ENCODE results near the gene FBXO46.
A peak's percentile ranks its signal among the peaks of the same experiment; 100 is the strongest.
"Not testable (repeated sequence)": the region's sequence is repeated elsewhere in the genome, so short reads cannot be mapped to it uniquely, and the experiment has no call there.

The FBXO46 gene

GRCh38 chr19:45685045-45685444 is 45.7 kb downstream of the FBXO46 start:
- not testable (repeated sequence) for DNase-seq

- DNase-seq, result no peak
Observed at GRCh38 chr19:45682908-45683307, 47.8 kb downstream of the FBXO46 start.

- DNase-seq, result no peak
Observed at GRCh38 chr19:45682117-45682516, 48.6 kb downstream of the FBXO46 start.

- peak; percentile 91 for DNase-seq
Observed at GRCh38 chr19:45681391-45682015, 49.2 kb downstream of the FBXO46 start.

- DNase-seq, result peak; percentile 55
Observed at GRCh38 chr19:45677351-45678230, 53.1 kb downstream of the FBXO46 start.

- peak; percentile 42 for DNase-seq
Observed at GRCh38 chr19:45676851-45677263, 53.8 kb downstream of the FBXO46 start.

- DNase-seq, result no peak
Observed at GRCh38 chr19:45674946-45675345, 55.8 kb downstream of the FBXO46 start.

GRCh38 chr19:45670670-45671453 is 59.8 kb downstream of the FBXO46 start:
- peak; percentile 57 for DNase-seq

- DNase-seq, result peak; percentile 35
Observed at GRCh38 chr19:45668342-45668871, 62.3 kb downstream of the FBXO46 start.

- no peak for DNase-seq
Observed at GRCh38 chr19:45667620-45668341, 62.9 kb downstream of the FBXO46 start, which contains the start of gene GIPR. TSS of gene GIPR (plus strand) at chr19:45668221. CDS start at chr19:45669521, 1,300 bp downstream.

- no peak for DNase-seq
Observed at GRCh38 chr19:45664575-45664974, 66.1 kb downstream of the FBXO46 start.

- DNase-seq, result no peak
Observed at GRCh38 chr19:45663800-45664199, 66.9 kb downstream of the FBXO46 start.

- no peak for DNase-seq
Observed at GRCh38 chr19:45660636-45661035, 70.1 kb downstream of the FBXO46 start.

Measured in right kidney (tissue), 1 donor.